NCI-H2196 (cell line): ENCODE measurements around the gene FBXW7.

Source experiments
- DNase-seq: peaks from one replicate; lab custom pipeline; 2025; ENCODE audit not compliant: unreplicated experiment; lab: John Stamatoyannopoulos, UW

FBXW7 gene

DNA sequence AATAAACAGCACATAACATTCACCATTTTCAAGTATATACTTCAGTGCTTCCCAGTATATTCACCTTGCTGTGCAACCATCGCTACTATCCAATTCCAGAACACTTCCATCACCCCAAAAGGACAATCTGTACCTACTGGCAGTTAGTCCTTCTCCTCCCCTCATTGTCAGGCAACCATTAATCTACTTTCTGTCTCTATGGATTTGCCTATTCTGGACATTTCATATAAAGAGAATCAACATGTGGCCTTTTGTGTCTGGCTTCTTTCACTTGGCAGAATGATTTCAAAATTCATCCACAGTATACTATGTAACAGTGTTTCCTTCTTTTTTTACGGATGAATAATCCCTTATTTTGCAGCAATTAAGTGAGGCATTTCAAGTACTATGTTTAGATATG, 189.4 kb downstream of the FBXW7 start:
- no peak for DNase-seq

DNA sequence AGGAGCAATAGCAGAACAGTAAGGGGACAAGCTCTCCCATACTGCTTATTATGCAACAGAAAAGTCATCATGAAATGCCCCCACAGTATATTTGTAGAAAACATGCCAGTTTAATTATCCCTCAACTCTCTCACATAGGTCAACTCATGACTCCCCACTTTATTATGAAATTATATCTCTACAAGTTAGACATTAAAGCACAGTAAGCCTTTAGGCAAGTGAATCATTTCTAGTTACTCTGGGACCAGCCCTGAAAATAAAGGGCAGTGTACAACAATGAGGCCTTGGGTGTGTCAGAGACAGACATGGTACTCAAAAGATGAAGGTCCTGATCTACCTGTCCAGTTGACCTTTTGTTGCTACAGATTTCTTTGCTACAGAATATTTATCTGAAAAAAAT, 191.9 kb downstream of the FBXW7 start:
- DNase-seq = no peak

DNA sequence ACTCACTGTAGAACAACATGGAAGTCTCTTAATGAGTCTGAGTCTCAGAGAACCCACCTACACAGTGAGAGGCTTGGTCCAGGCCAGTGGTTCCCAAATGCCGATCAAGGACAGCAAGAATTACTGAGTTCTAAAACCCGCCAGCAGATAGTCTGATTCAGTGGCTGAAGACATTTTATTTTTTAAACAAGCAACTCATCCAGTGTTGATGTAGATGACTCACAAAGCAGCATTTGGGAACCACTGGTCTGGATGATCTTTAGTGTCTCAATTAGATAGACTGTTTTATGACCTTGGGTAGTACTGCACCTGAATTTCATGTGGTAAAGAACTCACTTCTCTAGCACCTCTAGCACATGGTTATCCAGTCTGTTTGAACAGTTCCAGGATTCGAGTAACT, 193.6 kb downstream of the FBXW7 start:
- no peak for DNase-seq

DNA sequence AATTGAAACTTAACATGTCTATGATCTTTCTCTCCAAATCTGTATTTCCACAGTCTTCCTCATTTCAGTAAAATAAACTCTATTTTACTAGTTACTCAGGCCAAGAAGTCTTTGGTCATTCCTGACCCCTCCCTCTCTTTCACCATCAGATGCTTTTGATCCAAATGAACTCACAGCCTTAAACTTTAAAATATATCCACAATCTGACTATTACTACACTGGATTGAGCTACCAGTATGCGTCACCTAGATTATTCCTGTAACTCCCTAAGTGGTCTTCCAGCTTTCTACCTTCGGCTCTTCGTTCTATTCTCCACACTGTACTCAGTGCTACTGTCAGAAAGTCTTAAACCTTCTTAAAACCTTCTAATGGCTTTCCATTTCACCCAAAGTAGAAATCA, 195.1 kb downstream of the FBXW7 start:
- no peak for DNase-seq

DNA sequence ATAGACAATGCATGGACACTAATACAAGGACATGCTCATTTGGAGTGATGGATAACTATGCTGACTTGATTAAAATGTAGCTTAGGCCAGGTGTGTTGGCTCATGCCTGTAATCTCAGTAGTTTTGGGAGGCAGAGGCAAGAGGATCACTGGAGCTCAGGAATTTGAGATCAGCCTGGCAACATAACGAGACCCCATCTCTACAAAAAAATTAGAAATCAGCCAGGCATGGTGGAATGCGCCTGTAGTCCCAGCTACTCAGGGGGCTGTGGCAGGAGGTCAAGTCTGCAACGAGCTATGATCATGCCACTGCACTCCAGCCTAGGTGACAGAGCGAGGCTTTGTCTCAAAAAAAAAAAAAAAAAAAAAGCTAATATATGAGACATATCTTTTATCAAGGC, 196.3 kb downstream of the FBXW7 start:
- no peak for DNase-seq

DNA sequence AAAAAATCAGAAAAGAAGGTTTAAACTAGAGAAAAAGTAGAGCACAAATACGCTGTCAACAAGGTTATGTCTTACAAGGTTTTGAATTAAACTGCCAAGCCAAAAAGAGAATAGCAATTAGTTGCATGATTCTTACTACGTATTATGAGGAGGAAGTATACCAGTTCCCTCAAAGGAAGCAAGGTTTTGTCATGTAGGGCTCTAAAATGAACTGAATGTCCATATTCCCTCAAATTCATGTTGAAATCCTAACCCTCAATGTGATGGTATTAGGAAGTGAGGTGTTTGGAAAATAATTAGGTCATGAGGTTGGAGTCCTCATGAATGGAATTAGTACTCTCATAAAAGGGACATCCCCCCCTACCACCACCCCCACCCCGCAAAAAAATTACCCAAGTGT, 201.0 kb downstream of the FBXW7 start:
- no peak for DNase-seq

DNA sequence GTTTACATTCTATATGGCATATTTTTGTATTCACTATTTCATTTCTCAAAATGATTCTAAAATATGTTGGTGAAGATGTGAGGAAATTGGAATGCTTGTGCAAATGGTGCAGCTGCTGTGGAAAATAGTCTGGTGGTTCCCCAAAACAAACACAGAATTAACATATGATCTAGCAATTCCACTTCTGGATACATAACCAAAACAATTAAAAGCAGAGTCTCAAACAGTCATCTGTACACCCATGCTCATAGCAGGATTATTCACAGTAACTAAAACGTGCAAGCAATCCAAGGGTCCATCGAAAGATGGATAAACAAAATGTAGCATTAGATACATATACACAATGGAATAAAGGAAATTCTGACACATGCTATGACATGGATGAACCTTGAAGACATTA, 204.8 kb downstream of the FBXW7 start:
- no peak for DNase-seq

DNA sequence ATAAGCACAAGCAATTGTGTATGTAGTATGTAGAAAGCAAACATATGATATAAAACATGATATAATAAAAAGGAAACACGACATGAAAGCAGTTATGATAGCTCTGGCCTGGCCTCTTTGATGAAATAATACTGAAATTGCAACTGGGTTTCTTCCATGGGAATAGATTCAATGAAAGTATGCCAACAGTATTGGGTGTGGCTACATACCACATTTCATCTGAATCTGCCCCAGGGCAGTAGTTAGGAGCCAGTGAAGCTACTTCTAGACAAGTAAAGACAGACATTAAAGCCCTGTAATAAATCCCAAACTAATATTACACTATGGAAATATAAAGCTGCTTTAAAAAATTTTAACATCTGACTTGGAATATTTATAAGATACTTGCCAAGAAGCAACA, 207.3 kb downstream of the FBXW7 start:
- DNase-seq = no peak

DNA sequence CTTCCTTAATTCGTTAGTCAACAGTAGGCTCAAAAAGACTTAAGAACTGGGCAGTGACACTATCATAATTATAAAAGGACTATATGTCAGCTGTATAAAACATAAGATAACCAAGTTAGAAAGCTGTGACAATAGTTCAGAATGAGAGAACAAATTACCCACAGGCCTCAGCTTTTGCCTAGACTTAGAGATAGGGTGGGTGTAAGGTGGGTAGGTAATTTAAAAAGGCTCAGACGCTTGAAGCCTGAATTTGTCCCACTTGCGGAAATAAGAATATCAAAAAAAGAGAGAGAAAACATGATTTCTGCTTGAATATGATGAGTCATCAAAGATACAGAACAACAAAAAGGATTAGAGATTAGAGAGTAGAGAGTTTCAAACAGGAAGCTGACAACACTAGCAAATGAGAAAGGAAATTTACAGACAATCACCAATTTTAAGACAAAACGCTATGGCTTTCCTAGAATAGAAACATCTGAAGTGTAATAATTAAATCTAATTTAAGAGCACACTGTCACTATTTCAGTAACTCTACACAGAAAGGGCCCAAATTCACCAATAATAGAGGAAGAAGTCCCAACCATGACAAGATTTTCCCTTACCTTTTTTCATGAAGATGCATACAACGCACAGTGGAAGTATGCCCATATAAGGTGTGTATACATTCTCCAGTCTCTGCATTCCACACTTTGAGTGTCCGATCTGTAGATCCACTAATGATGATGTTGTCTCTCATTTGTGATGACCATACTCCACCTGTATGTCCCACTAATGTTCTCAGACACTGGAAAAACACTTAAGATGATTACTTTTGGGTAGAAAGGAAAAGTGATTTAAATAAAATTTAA, 208.1 kb downstream of the FBXW7 start:
- DNase-seq = no peak

DNA sequence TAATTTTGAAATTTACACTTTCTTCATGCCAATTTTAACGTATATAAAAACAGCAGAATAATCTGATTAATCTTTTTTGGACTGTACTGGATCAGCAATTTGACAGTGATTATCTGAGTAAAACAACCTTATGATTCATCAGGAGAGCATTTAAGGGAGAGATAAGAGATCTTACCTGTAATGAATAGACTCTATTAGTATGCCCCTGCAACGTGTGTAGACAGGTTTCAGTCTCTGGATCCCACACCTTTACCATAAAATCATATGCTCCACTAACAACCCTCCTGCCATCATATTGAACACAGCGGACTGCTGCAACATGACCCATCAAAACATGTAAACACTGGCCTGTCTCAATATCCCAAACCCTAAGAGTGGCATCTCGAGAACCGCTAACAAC, 210.1 kb downstream of the FBXW7 start:
- DNase-seq = no peak

DNA sequence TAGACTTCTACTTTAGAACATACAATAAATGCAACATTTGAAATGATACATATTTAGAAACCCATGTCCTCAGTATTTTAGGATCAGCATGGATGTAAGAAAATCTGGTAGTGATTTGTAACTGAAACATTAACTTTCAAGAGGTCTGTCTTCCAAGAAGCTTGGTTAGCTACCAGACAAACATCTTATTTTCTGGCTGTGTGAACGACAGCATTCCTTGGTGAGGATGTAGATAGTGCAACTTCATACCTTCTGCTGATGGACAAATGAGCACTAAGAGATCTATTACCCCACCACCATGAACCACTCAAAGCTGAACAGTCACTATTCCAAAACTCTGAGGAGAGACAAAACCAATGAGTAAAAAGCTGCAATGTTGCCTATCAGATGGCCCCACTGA, 212.7 kb downstream of the FBXW7 start:
- DNase-seq = no peak

DNA sequence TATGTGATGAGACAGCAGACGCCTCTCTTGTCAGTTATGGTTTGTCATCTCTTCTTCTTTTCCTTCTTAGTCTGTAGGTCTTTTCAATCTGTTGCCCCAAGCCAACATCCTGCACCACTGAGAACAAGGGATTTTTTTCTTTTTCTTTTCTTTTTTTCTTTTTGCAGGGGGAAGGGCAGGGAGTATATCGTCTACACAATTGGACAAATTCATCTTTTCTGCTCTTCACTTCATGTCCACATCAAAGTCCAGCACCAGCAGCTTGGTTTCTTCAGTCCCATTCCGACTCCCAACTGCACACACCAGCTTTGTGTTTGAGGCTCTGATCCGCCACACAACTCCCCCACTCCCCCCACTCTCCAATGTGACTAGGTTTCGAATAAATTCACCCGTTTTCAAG, 213.2 kb downstream of the FBXW7 start:
- no peak for DNase-seq

DNA sequence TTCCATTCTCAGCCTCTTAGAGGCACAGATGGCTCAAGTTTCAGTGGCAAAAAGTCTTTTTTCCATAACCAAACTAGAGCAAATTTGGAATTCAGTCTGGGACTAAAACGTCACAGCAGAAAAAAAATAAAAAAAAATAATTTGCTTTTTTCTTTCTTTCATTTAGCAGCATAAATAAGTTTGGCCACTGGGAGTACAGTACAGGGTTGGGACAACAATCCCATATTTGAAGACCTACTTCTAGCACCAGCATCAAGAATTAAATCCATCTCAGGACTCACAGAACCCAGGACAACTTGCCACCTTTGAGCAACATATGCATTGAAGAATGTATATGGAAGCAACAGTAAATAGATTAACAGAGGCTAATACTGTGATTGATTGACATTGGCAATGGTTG, 214.0 kb downstream of the FBXW7 start:
- DNase-seq = no peak

DNA sequence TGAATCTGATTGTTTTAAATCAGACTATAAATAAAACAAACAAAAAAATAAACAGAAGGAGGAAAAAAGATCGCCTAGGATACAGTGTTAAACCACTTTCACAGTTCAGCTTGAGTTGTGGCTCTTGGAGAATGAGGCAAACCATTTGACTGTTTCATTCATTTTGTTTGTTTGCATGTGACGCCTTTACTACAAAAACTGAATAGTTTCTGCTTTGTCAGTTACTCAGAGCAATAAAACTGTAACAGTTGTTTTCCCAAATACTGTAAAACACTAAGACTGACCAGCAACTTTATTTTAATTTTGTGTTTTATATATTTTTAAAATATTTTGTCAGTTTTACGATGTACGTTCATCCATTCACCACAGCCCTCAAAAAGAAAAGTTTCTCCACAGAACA, 214.5 kb downstream of the FBXW7 start:
- DNase-seq = no peak

DNA sequence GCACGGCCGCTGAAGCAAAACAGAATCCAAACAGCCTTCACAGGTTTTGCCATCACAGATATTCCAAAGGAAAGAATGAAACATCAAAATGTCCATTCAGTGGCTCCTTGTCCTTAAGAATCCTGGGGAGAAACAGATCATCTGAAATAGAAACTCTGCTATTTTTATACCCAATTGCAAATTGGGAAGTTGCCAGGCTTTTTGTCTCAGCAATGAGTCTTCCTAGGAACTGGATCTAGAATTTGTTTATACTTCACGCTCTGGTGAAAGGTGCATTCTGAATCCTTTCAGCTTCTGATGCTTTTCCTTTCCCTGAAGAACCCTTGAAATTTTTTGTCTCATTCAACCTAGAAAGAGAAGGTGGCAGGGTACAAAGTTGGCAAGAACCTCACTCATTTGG, 218.9 kb downstream of the FBXW7 start:
- DNase-seq = peak; percentile 18

DNA sequence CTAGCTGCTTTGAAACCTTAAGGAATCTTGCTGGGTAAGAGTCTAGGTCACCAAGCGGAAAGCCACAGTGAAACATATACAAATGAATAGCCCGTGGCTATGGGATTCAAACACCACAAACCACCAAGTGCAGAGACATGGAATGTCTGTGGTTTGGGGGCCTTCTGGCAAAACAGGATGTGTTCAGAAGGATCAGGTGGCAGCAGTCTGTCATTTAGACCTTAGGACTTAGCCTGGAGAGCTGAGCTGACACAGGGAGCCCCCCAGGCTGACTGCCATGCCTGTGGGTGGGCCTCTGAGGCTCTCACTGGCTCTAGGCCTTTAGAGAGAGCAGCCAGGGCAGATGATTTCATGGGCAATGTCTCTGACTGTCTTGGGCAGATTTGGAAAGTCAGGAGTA, 225.6 kb downstream of the FBXW7 start:
- no peak for DNase-seq

DNA sequence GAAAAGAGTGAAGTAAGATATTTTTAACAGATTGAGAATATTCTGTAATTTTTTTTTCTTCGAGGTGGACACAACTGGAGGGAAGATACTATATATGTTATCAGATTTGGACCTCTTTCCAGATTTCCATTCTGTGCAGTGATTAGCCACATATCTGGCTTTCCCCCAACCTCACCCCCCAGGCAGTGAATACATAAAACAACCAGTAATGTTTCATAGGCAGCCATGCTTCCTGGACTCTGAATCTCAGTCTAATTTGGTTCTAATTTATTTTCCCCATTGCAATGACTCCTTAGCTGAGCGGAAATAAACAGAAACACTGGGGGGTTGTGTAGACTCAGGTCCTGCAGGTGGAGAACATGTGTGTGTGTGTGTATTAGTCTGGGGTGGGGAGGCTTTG, 226.5 kb downstream of the FBXW7 start:
- DNase-seq = no peak

DNA sequence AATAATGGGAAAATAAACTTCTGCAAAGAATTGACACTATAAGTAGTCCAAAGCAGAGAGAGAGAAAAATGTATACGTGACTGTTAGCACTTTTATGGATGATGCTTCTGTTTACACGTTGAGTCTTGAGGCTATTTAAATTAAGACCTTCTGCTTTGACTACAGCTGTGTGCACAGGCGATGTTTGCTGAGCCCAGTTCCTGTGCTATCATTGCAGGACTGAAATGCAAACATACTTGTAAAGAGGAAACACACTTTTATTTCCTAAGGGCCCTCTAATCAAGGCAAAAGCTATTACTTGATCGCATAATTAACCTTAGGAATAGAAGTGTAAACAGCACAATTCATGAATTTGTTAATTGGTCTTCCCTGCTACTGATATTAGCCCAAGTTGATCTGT, 226.9 kb downstream of the FBXW7 start:
- DNase-seq = peak; percentile 15

DNA sequence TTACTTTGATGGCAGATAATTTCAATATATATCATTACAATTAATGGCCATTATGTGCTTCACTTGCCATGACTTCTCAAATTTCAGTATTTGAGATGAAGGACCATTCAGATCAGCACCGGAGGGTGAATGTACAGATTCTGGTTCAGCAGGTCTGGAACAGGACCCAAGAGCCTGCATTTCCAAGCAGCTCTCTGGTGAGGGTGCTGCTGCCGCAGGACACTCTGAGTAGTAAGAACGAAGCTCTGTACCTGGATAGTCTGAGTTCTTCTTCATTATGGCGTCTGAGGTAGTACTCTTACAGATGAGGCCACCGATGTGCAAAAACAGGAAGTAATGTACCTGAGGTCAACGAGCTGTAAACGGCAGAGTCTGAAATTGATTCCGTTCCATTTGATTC, 228.2 kb downstream of the FBXW7 start:
- DNase-seq = peak; percentile 6

DNA sequence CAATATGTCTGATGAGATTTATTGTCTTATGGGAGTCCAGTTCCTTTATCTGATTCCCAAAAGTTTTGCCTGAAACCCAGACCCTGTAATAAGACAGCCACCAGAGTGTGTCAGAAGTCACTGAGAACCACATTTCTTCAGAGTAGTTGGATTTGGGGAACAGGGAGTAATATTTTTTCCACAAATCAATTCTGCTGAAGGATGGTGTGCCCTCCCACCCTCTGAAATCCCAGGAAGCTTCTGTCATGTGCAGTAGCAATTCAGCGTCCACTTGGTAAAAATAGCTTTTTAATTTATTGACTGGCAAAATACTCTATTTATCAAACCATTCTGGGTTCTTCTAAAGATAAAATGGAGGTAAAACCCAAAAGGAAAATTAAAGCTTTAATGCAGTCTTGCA, 229.4 kb downstream of the FBXW7 start:
- no peak for DNase-seq

DNA sequence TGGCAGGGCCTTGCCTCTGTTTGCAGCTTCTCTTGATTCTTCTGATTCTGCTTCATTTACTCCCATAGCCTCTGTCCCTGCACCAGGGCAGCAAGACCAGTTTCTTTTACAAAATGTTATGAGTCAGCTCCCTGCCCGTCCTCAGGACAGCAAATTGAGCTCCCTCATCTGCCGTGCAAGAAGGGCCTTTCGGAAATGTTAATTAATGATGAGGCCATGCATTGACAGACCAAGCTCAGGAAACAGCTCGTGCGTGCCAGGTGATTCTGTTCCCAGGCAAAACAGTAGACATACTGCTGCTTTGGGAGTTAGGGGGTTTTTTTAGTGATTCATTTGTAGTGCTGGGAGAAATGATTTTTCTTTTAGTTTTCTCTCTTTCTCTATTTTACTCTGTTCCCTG, 231.7 kb downstream of the FBXW7 start:
- no peak for DNase-seq

DNA sequence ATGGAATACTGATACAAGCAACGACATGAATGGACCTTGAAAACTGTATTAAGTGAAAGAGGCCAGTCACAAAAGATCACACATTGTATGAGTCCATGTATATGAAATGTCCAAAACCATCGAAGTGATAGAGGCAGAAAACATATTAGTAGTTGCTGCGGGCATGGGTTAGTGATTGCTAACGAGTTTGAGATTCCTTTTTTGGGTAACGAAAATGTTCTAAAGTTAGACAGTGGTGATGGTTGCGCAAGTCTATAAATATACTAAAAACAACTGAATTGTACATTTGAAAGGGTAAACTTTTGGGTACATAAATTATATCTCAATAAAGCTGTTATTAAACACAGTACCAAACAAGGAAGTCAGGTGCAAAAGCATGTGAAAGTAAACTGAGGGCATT, 234.5 kb downstream of the FBXW7 start:
- DNase-seq = no peak

DNA sequence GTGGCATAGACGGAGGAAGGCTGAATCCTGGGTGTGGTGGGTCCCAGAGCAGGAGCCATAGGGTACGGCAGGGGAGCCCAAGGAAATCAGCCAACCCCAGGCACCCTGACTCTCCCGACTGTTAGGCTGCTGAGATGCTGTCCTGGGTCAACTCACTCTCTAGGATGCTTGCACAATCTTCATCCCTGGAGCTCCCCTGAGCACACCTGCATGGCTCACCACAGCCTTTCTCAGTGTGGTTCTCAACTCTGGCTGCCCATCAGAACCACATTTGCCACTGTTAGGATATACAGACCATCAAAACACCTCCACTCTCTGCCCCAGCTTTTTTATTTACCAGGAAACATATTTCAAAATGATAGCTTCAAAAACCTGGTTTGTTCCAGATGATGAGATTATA, 236.3 kb downstream of the FBXW7 start:
- no peak for DNase-seq
